Endothelial cell of umbilical vein (primary cell): ENCODE data around the gene CEACAM4. TPM values are rescaled to one million over a fixed set of nuclear protein-coding genes. Genes with fewer than 3 reads are reported as not detected.

Experiments used
- BruUV-seq: library from RNA; stranded (reverse); fragments of 400-500 nt; replicated peaks from 2 replicates; lab custom pipeline; 2021; lab: Mats Ljungman, UMichigan
- CTCF ChIA-PET: fragments of 300-600, 350-600 bp; sonication (Branson Sonifier 250); formaldehyde crosslinking; loops from one replicate; lab custom pipeline; 2021; ENCODE audit warnings: antibody characterized with exemption, inconsistent platforms; lab: Charles Lee
- POLR2A ChIA-PET: fragments of 300-600, 350-600 bp; sonication (Branson Sonifier 250); formaldehyde crosslinking; loops from one replicate; lab custom pipeline; 2021; ENCODE audit warnings: antibody characterized with exemption, inconsistent platforms; lab: Charles Lee
- DNase-seq: peaks from one replicate; pipeline ENCODE4 v3.0.0-alpha.2; 2011; ENCODE audit warnings: low read depth, low spot score
- FAIRE-seq: peaks from 2 replicates; lab custom pipeline; 2011; peaks lifted over from hg19 to GRCh38; lab: Jason Lieb, UNC
- H2AFZ ChIP-seq: 2 replicates; pipeline ENCODE4 v1.6.0; 2012; ENCODE audit warnings: low read depth, low read length, control low read depth, inconsistent platforms
- H3K27ac ChIP-seq: 2 replicates; pipeline ENCODE4 v1.5.1; 2011; ENCODE audit warnings: low read depth, mild to moderate bottlenecking, control low read depth, low read length, moderate library complexity; ENCODE audit not compliant: insufficient read depth
- H3K27me3 ChIP-seq, 2 experiments: 2 replicates each; pipeline versions ENCODE4 v1.6.0 to v1.6.1; 2011; ENCODE audit warnings: low read length in 2 of 2, mixed read lengths in 1 of 2; ENCODE audit not compliant: control insufficient read depth in 2 of 2, insufficient read depth in 2 of 2
- H3K36me3 ChIP-seq, 2 experiments: 2 replicates in 1 of 2; 3 replicates in 1 of 2; pipeline ENCODE4 v1.5.1; 2011; ENCODE audit warnings: low read length in 2 of 2, mild to moderate bottlenecking in 1 of 2, moderate library complexity in 1 of 2; ENCODE audit not compliant: control insufficient read depth in 2 of 2, insufficient read depth in 2 of 2; ENCODE audit errors: extremely low read depth in 1 of 2
- H3K4me1 ChIP-seq: 3 replicates; pipeline ENCODE4 v1.5.1; 2011; ENCODE audit warnings: mild to moderate bottlenecking, low read length; ENCODE audit not compliant: control insufficient read depth, insufficient read depth; ENCODE audit errors: extremely low read depth
- H3K4me2 ChIP-seq: 2 replicates; pipeline ENCODE4 v1.6.1; 2011; ENCODE audit warnings: low read length, control low read depth, mixed read lengths; ENCODE audit not compliant: insufficient read depth
- H3K4me3 ChIP-seq, 3 experiments: fragments of 200-600 bp in 1 of 3; sonication (generic), shearing (Covaris generic) in 1 of 3; replicated peaks in 1 of 3; 2 replicates each; pipeline ENCODE4 v1.5.1; 2011 to 2016; ENCODE audit warnings: control low read depth in 3 of 3, low read length in 3 of 3, mild to moderate bottlenecking in 2 of 3, inconsistent platforms in 1 of 3, low read depth in 1 of 3, moderate library complexity in 1 of 3; ENCODE audit not compliant: insufficient read depth in 1 of 3
- H3K79me2 ChIP-seq: 2 replicates; pipeline ENCODE4 v1.6.0; 2012; ENCODE audit warnings: low read length, inconsistent platforms; ENCODE audit not compliant: control insufficient read depth, insufficient read depth
- H3K9ac ChIP-seq: replicated peaks from 2 replicates; pipeline ENCODE3; 2011; ENCODE audit warnings: low read length, control low read depth; ENCODE audit not compliant: insufficient read depth; ENCODE audit errors: extremely low read depth
- H3K9me1 ChIP-seq: replicated peaks from 3 replicates; pipeline ENCODE4 v1.6.0; 2011; ENCODE audit warnings: mild to moderate bottlenecking, low read length; ENCODE audit not compliant: control insufficient read depth, insufficient read depth; ENCODE audit errors: extremely low read depth
- H3K9me3 ChIP-seq: replicated peaks from 2 replicates; pipeline ENCODE4 v1.5.1; 2012; ENCODE audit warnings: low read length, inconsistent platforms; ENCODE audit not compliant: control insufficient read depth, insufficient read depth
- H4K20me1 ChIP-seq: replicated peaks from 2 replicates; pipeline ENCODE3; 2011; ENCODE audit warnings: mild to moderate bottlenecking, low read length; ENCODE audit not compliant: control insufficient read depth, insufficient read depth; ENCODE audit errors: extremely low read depth
- CTCF ChIP-seq, 2 donors: IDR thresholded peaks; 1 replicate in 1 of 2; 2 replicates in 1 of 2; pipeline ENCODE4 v1.5.1; 2011; ENCODE audit warnings: low read length in 2 of 2, mild to moderate bottlenecking in 2 of 2, moderate library complexity in 2 of 2, control low read depth in 1 of 2, inconsistent platforms in 1 of 2, low read depth in 1 of 2; ENCODE audit not compliant: insufficient read depth in 1 of 2; ENCODE audit errors: extremely low read depth in 1 of 2
- EZH2 ChIP-seq: IDR thresholded peaks from 2 replicates; pipeline ENCODE4 v1.6.1; 2012; ENCODE audit warnings: borderline replicate concordance, low read depth, mild to moderate bottlenecking, moderate library complexity, low read length, inconsistent platforms; ENCODE audit not compliant: severe bottlenecking
- FOS ChIP-seq: IDR thresholded peaks from 2 replicates; pipeline ENCODE4 v1.6.1; 2011; ENCODE audit warnings: mild to moderate bottlenecking, low read length, moderate library complexity, borderline replicate concordance; ENCODE audit not compliant: insufficient read depth
- GATA2 ChIP-seq: IDR thresholded peaks from 2 replicates; pipeline ENCODE4 v1.7.0; 2011; ENCODE audit warnings: low read depth, mild to moderate bottlenecking, moderate library complexity, mixed read lengths, low read length; ENCODE audit not compliant: insufficient read length, insufficient read depth
- JUN ChIP-seq: IDR thresholded peaks from 2 replicates; pipeline ENCODE4 v1.6.1; 2011; ENCODE audit warnings: borderline replicate concordance, low read depth; ENCODE audit not compliant: insufficient read length, insufficient read depth
- MAX ChIP-seq: IDR thresholded peaks from 2 replicates; pipeline ENCODE4 v1.6.1; 2011; ENCODE audit not compliant: insufficient read depth, insufficient read length
- MYC ChIP-seq: IDR thresholded peaks from one replicate; pipeline ENCODE4 v1.6.1; 2011; ENCODE audit warnings: mild to moderate bottlenecking, low read depth, low read length
- POLR2A ChIP-seq: IDR thresholded peaks from 2 replicates; pipeline ENCODE4 v1.6.1; 2012; ENCODE audit warnings: low read depth, mild to moderate bottlenecking, control low read depth, low read length
- POLR2AphosphoS5 ChIP-seq: IDR thresholded peaks from 2 replicates; pipeline ENCODE4 v1.6.1; 2012; ENCODE audit warnings: low read depth, mild to moderate bottlenecking, control low read depth, low read length, moderate library complexity; ENCODE audit not compliant: insufficient read depth
- dilution Hi-C: fragments of 300-500 bp; cut with MboI; formaldehyde crosslinking; loops from one replicate; pipeline ENCODE4 v1.15.0; 2019; ENCODE audit warnings: low sequenced_read_pairs; ENCODE audit not compliant: extremely low pct_ligation_motif_present
- intact Hi-C: fragments of 100-400 bp; cut with micrococcal nuclease; formaldehyde crosslinking; loops from one replicate; pipeline ENCODE4 v1.10.0; 2022
- polyA plus RNA-seq, 4 experiments: library from polyadenylated mRNA; depleted of rRNA in 3 of 4; stranded (reverse) in 3 of 4; unstranded in 1 of 4; fragments of >200 nt; gene quantifications; 2 replicates each; pipeline versions ENCODE4 v1.2.1 to v1.2.3, GENCODE V29; 2011 to 2012; ENCODE audit warnings: missing spikeins in 1 of 4
- total RNA-seq: library from RNA; stranded (reverse); gene quantifications from 2 replicates; pipeline ENCODE4 v1.2.3, GENCODE V29; 2021

The CEACAM4 gene
- total and polyA plus RNA-seq, 2 donors (not counting 3 experiments of a cell fraction or from before 2014, with no cell fraction given): not detected

DNA sequence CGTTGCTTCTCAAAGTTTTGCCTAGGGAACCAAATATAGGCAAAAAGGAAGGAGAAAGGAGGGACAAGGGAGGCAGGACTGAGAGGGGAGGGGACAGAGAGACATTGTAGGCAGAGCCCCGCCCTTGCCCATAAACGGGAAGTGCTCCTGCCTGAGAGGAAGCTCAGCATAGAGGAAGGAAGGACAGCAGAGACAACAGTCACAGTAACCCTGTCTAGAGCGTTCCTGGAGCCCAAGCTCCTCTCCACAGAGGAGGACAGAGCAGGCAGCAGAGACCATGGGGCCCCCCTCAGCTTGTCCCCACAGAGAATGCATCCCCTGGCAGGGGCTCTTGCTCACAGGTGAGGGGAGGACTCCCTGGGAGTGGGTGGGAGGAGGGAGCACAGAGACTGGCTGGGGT is 50.9 kb downstream of the CEACAM4 start, which contains the start of gene CEACAM21:
Gene CEACAM21 (plus strand): TSS at position 169 of the 400 bp plus-strand sequence. CDS start 109 bp downstream, at position 278.
- H2AFZ ChIP-seq: no peak within 1 kb of the TSS
- H3K9me3 ChIP-seq: no peaks in the 10 kb centered on the region
- no peak within 1 kb of the TSS for H3K4me3 ChIP-seq
- POLR2A ChIA-PET: no interaction called here
- FAIRE-seq (no peak), DNase-seq (no peak)
- intact Hi-C loops (loop anchor here (2.0 kb wide), 1 partner anchor 17 kb away; no protein-coding TSS in a partner anchor), dilution Hi-C loops (no loop called here)
- no peak within 1 kb of the TSS for H3K4me2 ChIP-seq
- H3K27ac ChIP-seq: no peak within 1 kb of the TSS
- no peak within 1 kb of the TSS for H3K9ac ChIP-seq
- CTCF ChIA-PET: interaction anchor here (1.4 to 1.7 kb wide), 2 partner anchors 12 to 13 kb away, joined by 3 to 4 read pairs; no protein-coding TSS in a partner anchor
- no peak for TF ChIP-seq POLR2AphosphoS5
- no peak for TF ChIP-seq JUN
- no peak for TF ChIP-seq GATA2
- TF ChIP-seq FOS: no peak
- no peak for TF ChIP-seq MAX
- TF ChIP-seq POLR2A: no peak
- no peak for TF ChIP-seq EZH2
- TF ChIP-seq MYC: no peak
- TF ChIP-seq CTCF (IDR thresholded peaks at IDR 0.05; ENCODE audit: extremely low read depth in 1 of 2, insufficient read depth in 1 of 2, low read depth in 1 of 2, low read length in 2 of 2): no peak
- BruUV-seq: no TSS peak
- no peaks in the 10 kb centered on the region for H3K79me2 ChIP-seq
- no peaks in the 10 kb centered on the region for H4K20me1 ChIP-seq
- H3K4me1 ChIP-seq: no peaks in the 10 kb centered on the region
- H3K27me3 ChIP-seq: peaks cover 4 to 15% of the 10 kb centered on the region in 2 experiments
- H3K9me1 ChIP-seq: no peaks in the 10 kb centered on the region
- no peaks in the 10 kb centered on the region for H3K36me3 ChIP-seq
